SK-N-SH (cell line): Measurements from ENCODE around the gene SELPLG. TPM values are rescaled to one million over a fixed set of nuclear protein-coding genes. Genes with fewer than 3 reads are reported as not detected.
A peak's percentile ranks its signal among the peaks of the same experiment; 100 is the strongest.

Experiments
- CTCF ChIA-PET: fragments of 300-600, 350-600 bp; formaldehyde crosslinking; extraction: SDS; loops from one replicate; lab custom pipeline; 2021; lab: Yijun Ruan, JAX
- POLR2A ChIA-PET: fragments of 350-600 bp; sonication (Branson Sonifier 250); formaldehyde crosslinking; extraction: SDS; loops from one replicate; lab custom pipeline; 2020; ENCODE audit warnings: antibody characterized with exemption, inconsistent platforms; lab: Yijun Ruan, JAX
- DNase-seq: peaks from one replicate; pipeline ENCODE4 v3.0.0; 2012
- H2AFZ ChIP-seq: fragments of 200-600 bp; sonication (generic); 2 replicates; pipeline ENCODE4 v1.8.1; 2016; ENCODE audit warnings: antibody characterized with exemption, mild to moderate bottlenecking, low read depth
- H3F3A ChIP-seq: fragments of 200-600 bp; sonication (generic); replicated peaks from 2 replicates; pipeline ENCODE3; 2016; ENCODE audit warnings: antibody characterized with exemption, mild to moderate bottlenecking; ENCODE audit not compliant: insufficient read depth
- H3K27ac ChIP-seq, 2 experiments: fragments of 200-500 bp in 1 of 2; fragments of 200-600 bp in 1 of 2; sonication (Bioruptor generic) in 1 of 2; sonication (generic), shearing (Covaris generic) in 1 of 2; 2 replicates each; pipeline versions ENCODE4 v1.5.1 to v1.6.1; 2014 to 2016; ENCODE audit warnings: low read depth in 2 of 2, inconsistent platforms in 1 of 2, low read length in 1 of 2, mild to moderate bottlenecking in 1 of 2, mixed read lengths in 1 of 2
- H3K27me3 ChIP-seq: fragments of 200-600 bp; sonication (generic), shearing (Covaris generic); 2 replicates; pipeline ENCODE4 v1.6.1; 2016; ENCODE audit warnings: mixed run types; ENCODE audit not compliant: insufficient read depth
- H3K36me3 ChIP-seq, 2 experiments: fragments of 200-500 bp in 1 of 2; fragments of 200-600 bp in 1 of 2; sonication (Bioruptor generic) in 1 of 2; sonication (generic) in 1 of 2; replicated peaks in 1 of 2; 2 replicates each; pipeline versions ENCODE3 to v1.5.1; 2014 to 2016; ENCODE audit warnings: low read length in 1 of 2, mild to moderate bottlenecking in 1 of 2; ENCODE audit not compliant: insufficient read depth in 2 of 2, control insufficient read depth in 1 of 2
- H3K4me1 ChIP-seq, 2 experiments: fragments of 200-500 bp in 1 of 2; fragments of 200-600 bp in 1 of 2; sonication (Bioruptor generic) in 1 of 2; sonication (generic), shearing (Covaris generic) in 1 of 2; 2 replicates each; pipeline versions ENCODE4 v1.5.1 to v1.6.1; 2014 to 2016; ENCODE audit warnings: low read depth in 1 of 2, low read length in 1 of 2, mixed run types in 1 of 2; ENCODE audit not compliant: insufficient read depth in 2 of 2, control insufficient read depth in 1 of 2
- H3K4me2 ChIP-seq: fragments of 200-600 bp; sonication (generic), shearing (Covaris generic); 2 replicates; pipeline ENCODE4 v1.6.1; 2017; ENCODE audit warnings: mixed run types
- H3K4me3 ChIP-seq, 2 experiments: fragments of 200-500 bp in 1 of 2; fragments of 200-600 bp in 1 of 2; sonication (Bioruptor generic) in 1 of 2; sonication (generic), shearing (Covaris generic) in 1 of 2; 2 replicates each; pipeline versions ENCODE4 v1.5.1 to v1.8.1; 2014 to 2016; ENCODE audit warnings: low read depth in 2 of 2, inconsistent platforms in 1 of 2, low read length in 1 of 2, mild to moderate bottlenecking in 1 of 2, mixed read lengths in 1 of 2, moderate library complexity in 1 of 2
- H3K79me2 ChIP-seq: fragments of 200-600 bp; sonication (generic); 2 replicates; pipeline ENCODE4 v1.8.1; 2017; ENCODE audit warnings: mild to moderate bottlenecking; ENCODE audit not compliant: insufficient read depth
- H3K9ac ChIP-seq: fragments of 200-600 bp; sonication (generic); 2 replicates; pipeline ENCODE4 v1.6.1; 2017; ENCODE audit warnings: mixed run types
- H3K9me2 ChIP-seq: fragments of 200-600 bp; sonication (generic); 2 replicates; pipeline ENCODE4 v1.6.1; 2017; ENCODE audit warnings: mixed run types
- H3K9me3 ChIP-seq: fragments of 200-600 bp; sonication (generic); 2 replicates; pipeline ENCODE4 v1.6.1; 2017; ENCODE audit warnings: mixed run types, mild to moderate bottlenecking, moderate library complexity
- H4K20me1 ChIP-seq: fragments of 200-600 bp; sonication (generic); 2 replicates; pipeline ENCODE4 v1.6.1; 2017; ENCODE audit warnings: mild to moderate bottlenecking, mixed run types; ENCODE audit not compliant: insufficient read depth
- EZH2phosphoT487 ChIP-seq: fragments of 200-600 bp; sonication (generic); IDR thresholded peaks from 2 replicates; pipeline ENCODE4 v1.6.1; 2017; ENCODE audit warnings: low read depth, mixed run types, mild to moderate bottlenecking, antibody characterized with exemption, moderate library complexity, borderline replicate concordance
- FOSL2 ChIP-seq: IDR thresholded peaks from 2 replicates; pipeline ENCODE4 v1.4.0; 2012; ENCODE audit warnings: low read depth, mild to moderate bottlenecking, moderate library complexity, borderline replicate concordance
- GATA2 ChIP-seq: sonication (generic); formaldehyde crosslinking; IDR thresholded peaks from 2 replicates; pipeline ENCODE4 v1.5.0; 2020; ENCODE audit warnings: mild to moderate bottlenecking, missing genetic modification reagents
- JUND ChIP-seq: IDR thresholded peaks from 2 replicates; pipeline ENCODE4 v1.4.0; 2012
- MXI1 ChIP-seq: IDR thresholded peaks from 2 replicates; pipeline ENCODE4 v1.6.1; 2012; ENCODE audit warnings: mild to moderate bottlenecking, low read depth, low read length, improper control_type of control experiment
- POLR2AphosphoS5 ChIP-seq: IDR thresholded peaks from 2 replicates; pipeline ENCODE4 v1.6.1; 2012; ENCODE audit warnings: low read depth, low read length
- RCOR1 ChIP-seq: fragments of 150-350 bp; IDR thresholded peaks from 2 replicates; pipeline ENCODE4 v1.6.1; 2017; ENCODE audit warnings: antibody characterized with exemption, low read length
- RFX5 ChIP-seq: IDR thresholded peaks from 2 replicates; pipeline ENCODE4 v1.6.1; 2012; ENCODE audit warnings: mild to moderate bottlenecking, improper control_type of control experiment, low read length
- SMC3 ChIP-seq: IDR thresholded peaks from 2 replicates; pipeline ENCODE4 v1.6.1; 2012; ENCODE audit warnings: low read depth, low read length, improper control_type of control experiment
- TAF1 ChIP-seq: IDR thresholded peaks from 2 replicates; pipeline ENCODE4 v1.6.1; 2012; ENCODE audit warnings: low read depth, mild to moderate bottlenecking, low read length, moderate library complexity, borderline replicate concordance
- TCF12 ChIP-seq: IDR thresholded peaks from 2 replicates; pipeline ENCODE4 v1.4.0; 2012
- TEAD4 ChIP-seq: IDR thresholded peaks from 2 replicates; pipeline ENCODE4 v1.4.0; 2012; ENCODE audit warnings: mild to moderate bottlenecking, borderline replicate concordance; ENCODE audit not compliant: insufficient read depth
- WGBS: methylation state at CpG from one replicate; pipeline ENCODE4 v1.1.6; 2017; ENCODE audit warnings: low lambda C conversion rate; 5-methylcytosine and 5-hydroxymethylcytosine counted together
- polyA plus RNA-seq, 3 experiments: library from polyadenylated mRNA; depleted of rRNA; stranded (reverse); fragments of >200 nt; gene quantifications; 2 replicates each; pipeline ENCODE4 v1.2.3, GENCODE V29; 2012
- TF ChIP-seq, protein P1 (sequence below): IDR thresholded peaks from 2 replicates; pipeline ENCODE4 v1.4.0; 2012; ENCODE audit warnings: low read depth, borderline replicate concordance
- TF ChIP-seq, protein P2 (sequence below): IDR thresholded peaks from 2 replicates; pipeline ENCODE4 v1.4.0; 2012; ENCODE audit warnings: low read depth, borderline replicate concordance
- TF ChIP-seq, protein P3 (sequence below): IDR thresholded peaks from 2 replicates; pipeline ENCODE4; 2012
- TF ChIP-seq, protein P4 (sequence below): fragments of 150-350 bp; IDR thresholded peaks from 2 replicates; pipeline ENCODE4 v1.6.1; 2017; ENCODE audit warnings: antibody characterized with exemption, low read length, low read depth, borderline replicate concordance
- TF ChIP-seq, protein P5 (sequence below): IDR thresholded peaks from 2 replicates; pipeline ENCODE4 v1.4.0; 2012; ENCODE audit warnings: low read depth

SELPLG gene
- polyA plus RNA-seq, 1 of the 3 experiments (the other 2 are of a cell fraction) = 2.8 TPM

DNA sequence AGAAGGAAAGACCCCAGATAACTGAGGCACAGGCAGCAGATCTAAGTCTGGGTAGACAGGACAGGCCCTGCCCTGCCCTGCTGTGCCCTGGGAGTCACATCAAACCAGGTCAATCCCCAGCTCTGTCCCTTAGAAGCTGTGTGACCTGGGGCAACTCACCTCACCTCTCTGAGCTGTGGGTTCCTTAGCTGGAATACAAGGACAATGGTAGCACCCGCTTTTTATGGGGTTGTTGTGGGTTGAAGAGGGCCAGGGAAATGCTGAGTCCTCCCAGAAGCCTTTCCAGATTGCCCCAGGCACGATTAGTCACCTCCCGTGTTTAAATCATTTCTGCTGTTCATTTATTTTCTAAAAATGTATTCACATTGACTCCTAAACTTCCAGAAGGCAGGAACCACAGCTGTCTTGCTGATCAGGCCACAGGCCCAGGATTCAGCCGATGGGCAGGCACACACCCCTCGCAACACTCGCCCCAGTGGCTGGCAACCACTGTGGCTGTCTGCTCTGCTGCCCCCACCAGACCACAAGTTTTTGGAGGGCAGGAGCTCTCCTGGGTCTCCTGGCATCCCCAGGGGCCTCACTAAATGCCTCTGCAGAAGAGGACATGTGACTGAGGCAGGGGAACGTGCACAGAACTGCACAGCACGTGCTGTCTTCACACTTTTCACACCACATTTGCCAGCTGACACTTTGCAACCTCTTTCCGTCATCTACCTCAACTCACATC, 3.0 kb downstream of the SELPLG start (continued):
- TF ChIP-seq, protein P1, sequence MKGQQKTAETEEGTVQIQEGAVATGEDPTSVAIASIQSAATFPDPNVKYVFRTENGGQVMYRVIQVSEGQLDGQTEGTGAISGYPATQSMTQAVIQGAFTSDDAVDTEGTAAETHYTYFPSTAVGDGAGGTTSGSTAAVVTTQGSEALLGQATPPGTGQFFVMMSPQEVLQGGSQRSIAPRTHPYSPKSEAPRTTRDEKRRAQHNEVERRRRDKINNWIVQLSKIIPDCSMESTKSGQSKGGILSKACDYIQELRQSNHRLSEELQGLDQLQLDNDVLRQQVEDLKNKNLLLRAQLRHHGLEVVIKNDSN = no peak; the same call in 1 of the 2 replicates
- TF ChIP-seq GATA2 (CRISPR knock-in tag) (no peak), TAF1 (no peak), RFX5 (no peak), FOSL2 (peak; percentile 45; the same call in 1 of the 2 replicates)
- TF ChIP-seq, protein P2, sequence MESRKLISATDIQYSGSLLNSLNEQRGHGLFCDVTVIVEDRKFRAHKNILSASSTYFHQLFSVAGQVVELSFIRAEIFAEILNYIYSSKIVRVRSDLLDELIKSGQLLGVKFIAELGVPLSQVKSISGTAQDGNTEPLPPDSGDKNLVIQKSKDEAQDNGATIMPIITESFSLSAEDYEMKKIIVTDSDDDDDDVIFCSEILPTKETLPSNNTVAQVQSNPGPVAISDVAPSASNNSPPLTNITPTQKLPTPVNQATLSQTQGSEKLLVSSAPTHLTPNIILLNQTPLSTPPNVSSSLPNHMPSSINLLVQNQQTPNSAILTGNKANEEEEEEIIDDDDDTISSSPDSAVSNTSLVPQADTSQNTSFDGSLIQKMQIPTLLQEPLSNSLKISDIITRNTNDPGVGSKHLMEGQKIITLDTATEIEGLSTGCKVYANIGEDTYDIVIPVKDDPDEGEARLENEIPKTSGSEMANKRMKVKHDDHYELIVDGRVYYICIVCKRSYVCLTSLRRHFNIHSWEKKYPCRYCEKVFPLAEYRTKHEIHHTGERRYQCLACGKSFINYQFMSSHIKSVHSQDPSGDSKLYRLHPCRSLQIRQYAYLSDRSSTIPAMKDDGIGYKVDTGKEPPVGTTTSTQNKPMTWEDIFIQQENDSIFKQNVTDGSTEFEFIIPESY = no peak
- TF ChIP-seq, protein P3, sequence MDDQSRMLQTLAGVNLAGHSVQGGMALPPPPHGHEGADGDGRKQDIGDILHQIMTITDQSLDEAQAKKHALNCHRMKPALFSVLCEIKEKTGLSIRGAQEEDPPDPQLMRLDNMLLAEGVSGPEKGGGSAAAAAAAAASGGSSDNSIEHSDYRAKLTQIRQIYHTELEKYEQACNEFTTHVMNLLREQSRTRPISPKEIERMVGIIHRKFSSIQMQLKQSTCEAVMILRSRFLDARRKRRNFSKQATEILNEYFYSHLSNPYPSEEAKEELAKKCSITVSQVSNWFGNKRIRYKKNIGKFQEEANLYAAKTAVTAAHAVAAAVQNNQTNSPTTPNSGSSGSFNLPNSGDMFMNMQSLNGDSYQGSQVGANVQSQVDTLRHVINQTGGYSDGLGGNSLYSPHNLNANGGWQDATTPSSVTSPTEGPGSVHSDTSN = peak; percentile 62

DNA sequence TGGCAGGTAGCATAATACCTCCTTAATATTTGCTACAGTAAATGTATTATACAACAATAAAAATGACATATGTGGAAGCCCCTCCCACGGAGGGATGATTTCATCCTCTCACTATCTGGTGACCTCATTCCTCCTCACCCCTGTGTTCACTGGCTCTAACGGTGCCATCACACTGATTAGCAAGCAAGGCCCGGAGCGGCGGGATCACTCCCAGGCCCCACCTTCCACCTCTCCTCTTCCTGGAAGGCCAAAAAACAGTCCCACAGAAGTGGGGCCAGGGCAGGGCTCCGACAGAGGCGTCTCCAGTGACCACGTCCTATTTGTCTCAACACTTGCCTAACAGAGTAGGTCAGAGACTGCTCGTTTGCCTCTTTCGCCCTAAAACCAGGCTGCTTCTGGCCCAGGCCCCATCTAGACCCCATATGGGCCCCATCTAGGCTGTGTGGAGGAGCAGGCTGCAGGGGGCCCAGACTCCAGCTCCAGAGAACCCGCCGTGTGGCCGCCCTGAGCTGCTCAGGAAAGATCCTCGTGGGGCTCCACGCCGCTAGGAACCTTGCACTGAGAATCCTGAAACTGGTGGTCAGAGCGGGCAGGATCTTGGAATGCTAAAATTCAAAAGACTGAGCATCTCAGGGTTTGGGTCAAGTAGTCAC, 3.7 kb downstream of the SELPLG start:
- ChIA-PET CTCF (interaction anchor here (1.3 to 7.4 kb wide), 6 partner anchors 11 to 173 kb away, joined by 3 to 62 read pairs (median 6); no protein-coding TSS in a partner anchor), POLR2A (no interaction called here)
- 39% methylated on average over 12 of the region's 17 CpGs for WGBS
- TF ChIP-seq EZH2phosphoT487 (no peak), POLR2AphosphoS5 (0 out of 2 replicates have a peak, but pooled peaks have one; percentile 44), TAF1 (peak; percentile 27; the same call in 1 of the 2 replicates), RCOR1 (no peak), MXI1 (no peak), RFX5 (no peak), JUND (peak; percentile 68), TCF12 (peak; percentile 28; the same call in 1 of the 2 replicates), FOSL2 (peak; percentile 65; the same call in 1 of the 2 replicates), SMC3 (no peak), TEAD4 (0 out of 2 replicates have a peak, but pooled peaks have one; percentile 8)
- TF ChIP-seq, protein P4, sequence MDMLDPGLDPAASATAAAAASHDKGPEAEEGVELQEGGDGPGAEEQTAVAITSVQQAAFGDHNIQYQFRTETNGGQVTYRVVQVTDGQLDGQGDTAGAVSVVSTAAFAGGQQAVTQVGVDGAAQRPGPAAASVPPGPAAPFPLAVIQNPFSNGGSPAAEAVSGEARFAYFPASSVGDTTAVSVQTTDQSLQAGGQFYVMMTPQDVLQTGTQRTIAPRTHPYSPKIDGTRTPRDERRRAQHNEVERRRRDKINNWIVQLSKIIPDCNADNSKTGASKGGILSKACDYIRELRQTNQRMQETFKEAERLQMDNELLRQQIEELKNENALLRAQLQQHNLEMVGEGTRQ = no peak
- TF ChIP-seq, protein P5, sequence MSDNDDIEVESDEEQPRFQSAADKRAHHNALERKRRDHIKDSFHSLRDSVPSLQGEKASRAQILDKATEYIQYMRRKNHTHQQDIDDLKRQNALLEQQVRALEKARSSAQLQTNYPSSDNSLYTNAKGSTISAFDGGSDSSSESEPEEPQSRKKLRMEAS = peak; percentile 49
- TF ChIP-seq, protein P3 = 0 out of 2 replicates have a peak, but pooled peaks have one; percentile 23
- Histone ChIP-seq H3K9me3 (no peaks in the 10 kb centered on the region), H3K4me3 (no peak overlapping the region), H3K27ac (peak overlapping the region; percentile 30 to 78), H3K79me2 (no peaks in the 10 kb centered on the region; the same call in 1 of the 2 replicates), H3K4me2 (peak overlapping the region; percentile 67; the same call in 1 of the 2 replicates), H3K9ac (peak overlapping the region; percentile 64), H3K36me3 (no peaks in the 10 kb centered on the region), H2AFZ (no peak overlapping the region; the same call in 1 of the 2 replicates), H3K27me3 (no peaks in the 10 kb centered on the region), H4K20me1 (no peaks in the 10 kb centered on the region), H3K4me1 (peaks cover 17 to 29% of the 10 kb centered on the region in 2 experiments; a peak in 3 of 4 replicates), H3K9me2 (no peaks in the 10 kb centered on the region), H3F3A (peaks cover 28% of the 10 kb centered on the region)
- DNase-seq = no peak
